ENCODE measurements around the gene ADPRS.

ADPRS gene, protein sequence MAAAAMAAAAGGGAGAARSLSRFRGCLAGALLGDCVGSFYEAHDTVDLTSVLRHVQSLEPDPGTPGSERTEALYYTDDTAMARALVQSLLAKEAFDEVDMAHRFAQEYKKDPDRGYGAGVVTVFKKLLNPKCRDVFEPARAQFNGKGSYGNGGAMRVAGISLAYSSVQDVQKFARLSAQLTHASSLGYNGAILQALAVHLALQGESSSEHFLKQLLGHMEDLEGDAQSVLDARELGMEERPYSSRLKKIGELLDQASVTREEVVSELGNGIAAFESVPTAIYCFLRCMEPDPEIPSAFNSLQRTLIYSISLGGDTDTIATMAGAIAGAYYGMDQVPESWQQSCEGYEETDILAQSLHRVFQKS

DNA sequence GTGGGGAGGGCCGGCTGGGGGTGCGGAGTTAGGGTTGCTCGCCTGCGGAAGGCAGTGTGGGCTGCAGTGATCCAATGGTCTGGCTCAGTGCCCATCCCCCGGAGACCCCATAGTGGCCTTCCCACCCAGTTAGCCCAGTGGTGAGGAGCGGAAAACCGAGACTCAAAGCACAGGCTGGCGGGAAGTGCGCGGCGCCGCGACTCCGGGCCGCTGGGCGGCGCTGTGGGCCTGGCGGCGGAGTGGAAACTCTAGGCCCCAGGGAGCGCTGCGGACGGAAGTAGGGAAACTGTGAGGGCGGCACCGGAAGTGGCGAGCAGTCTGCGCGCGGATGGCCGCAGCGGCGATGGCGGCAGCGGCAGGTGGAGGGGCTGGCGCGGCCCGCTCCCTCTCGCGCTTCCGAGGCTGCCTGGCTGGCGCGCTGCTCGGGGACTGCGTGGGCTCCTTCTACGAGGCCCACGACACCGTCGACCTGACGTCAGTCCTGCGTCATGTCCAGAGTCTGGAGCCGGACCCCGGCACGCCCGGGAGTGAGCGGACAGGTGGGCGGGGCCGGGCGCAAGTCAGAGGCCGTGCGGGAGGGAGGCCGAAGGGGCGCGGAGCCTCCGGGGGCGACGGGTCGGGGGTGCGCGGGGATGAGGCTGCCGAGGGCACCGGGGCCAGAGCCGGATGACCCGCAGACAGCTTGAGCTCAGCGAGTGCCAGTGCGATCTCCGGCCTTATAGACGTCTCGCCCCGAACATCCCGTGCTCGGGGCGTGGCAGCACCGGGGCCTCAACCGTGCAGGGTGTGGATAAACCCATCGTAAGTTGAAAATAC, at the start of gene ADPRS:
TSS of gene ADPRS (plus strand) at position 316 of the 816 bp plus-strand sequence. CDS start at position 329, 13 bp downstream.
- H3K4me3 ChIP-seq (replicated peaks; ENCODE audit: low read depth, low read length) = peak within 1 kb of the TSS; percentile 95
- TF ChIP-seq, protein P1, sequence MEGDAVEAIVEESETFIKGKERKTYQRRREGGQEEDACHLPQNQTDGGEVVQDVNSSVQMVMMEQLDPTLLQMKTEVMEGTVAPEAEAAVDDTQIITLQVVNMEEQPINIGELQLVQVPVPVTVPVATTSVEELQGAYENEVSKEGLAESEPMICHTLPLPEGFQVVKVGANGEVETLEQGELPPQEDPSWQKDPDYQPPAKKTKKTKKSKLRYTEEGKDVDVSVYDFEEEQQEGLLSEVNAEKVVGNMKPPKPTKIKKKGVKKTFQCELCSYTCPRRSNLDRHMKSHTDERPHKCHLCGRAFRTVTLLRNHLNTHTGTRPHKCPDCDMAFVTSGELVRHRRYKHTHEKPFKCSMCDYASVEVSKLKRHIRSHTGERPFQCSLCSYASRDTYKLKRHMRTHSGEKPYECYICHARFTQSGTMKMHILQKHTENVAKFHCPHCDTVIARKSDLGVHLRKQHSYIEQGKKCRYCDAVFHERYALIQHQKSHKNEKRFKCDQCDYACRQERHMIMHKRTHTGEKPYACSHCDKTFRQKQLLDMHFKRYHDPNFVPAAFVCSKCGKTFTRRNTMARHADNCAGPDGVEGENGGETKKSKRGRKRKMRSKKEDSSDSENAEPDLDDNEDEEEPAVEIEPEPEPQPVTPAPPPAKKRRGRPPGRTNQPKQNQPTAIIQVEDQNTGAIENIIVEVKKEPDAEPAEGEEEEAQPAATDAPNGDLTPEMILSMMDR (IDR thresholded peaks at IDR 0.05; ENCODE audit: insufficient read depth, low read length, poor library complexity, severe bottlenecking) = peak; percentile 93
- DNase-seq (ENCODE audit: extremely low read depth, insufficient read length) = peak; percentile 95
- no peaks in the 10 kb centered on the region for H3K27me3 ChIP-seq (replicated peaks; ENCODE audit: control insufficient read depth, insufficient read depth, low read length)
- H3K36me3 ChIP-seq (ENCODE audit: control insufficient read depth, insufficient read depth, low read length) = peaks cover 23% of the 10 kb centered on the region

DNA sequence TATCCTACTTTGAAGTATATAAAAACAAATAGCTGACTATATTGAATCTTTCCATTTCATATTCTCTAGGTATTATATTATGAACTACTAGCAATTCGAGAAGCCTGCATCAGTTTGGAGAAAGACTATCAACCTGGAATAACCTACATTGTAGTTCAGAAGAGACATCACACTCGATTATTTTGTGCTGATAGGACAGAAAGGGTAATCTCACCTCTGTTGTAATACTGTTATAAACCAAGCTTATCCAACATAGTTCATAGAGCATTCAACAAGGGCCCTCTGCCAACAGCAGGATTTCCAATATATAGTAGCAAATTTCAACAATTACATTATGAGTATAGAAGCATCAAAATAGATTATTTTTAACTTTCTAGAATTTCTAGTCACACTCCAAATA, 48.5 kb upstream of the ADPRS start:
- no peak for DNase-seq (ENCODE audit: extremely low read depth, insufficient read length)
- TF ChIP-seq, protein P1 (IDR thresholded peaks at IDR 0.05; ENCODE audit: insufficient read depth, low read length, poor library complexity, severe bottlenecking) = no peak
- Histone ChIP-seq H3K4me3 (replicated peaks; ENCODE audit: low read depth, low read length) (no peak overlapping the region), H3K27me3 (replicated peaks; ENCODE audit: control insufficient read depth, insufficient read depth, low read length) (no peaks in the 10 kb centered on the region), H3K36me3 (ENCODE audit: control insufficient read depth, insufficient read depth, low read length) (no peaks in the 10 kb centered on the region)

DNA sequence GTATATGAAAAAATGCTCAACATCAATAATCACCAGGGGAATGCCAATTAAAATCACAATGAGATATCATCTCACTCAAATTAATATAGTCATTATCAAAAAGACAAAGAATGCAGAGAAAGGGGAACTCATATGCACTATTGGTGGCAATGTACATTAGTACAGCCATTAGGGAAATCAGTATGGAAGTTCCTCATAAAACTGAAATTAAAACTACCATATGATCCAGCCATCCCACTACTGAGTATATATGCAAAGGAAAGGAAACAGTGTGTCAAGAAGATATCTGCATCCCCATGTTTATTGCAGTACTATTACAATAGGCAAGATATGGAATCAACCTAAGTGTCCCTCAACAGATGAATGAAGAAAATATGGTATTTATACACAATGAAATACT, 36.9 kb upstream of the ADPRS start:
- Histone ChIP-seq H3K4me3 (replicated peaks; ENCODE audit: low read depth, low read length) (no peak overlapping the region), H3K36me3 (ENCODE audit: control insufficient read depth, insufficient read depth, low read length) (no peaks in the 10 kb centered on the region; the same call in 1 of the 2 replicates), H3K27me3 (replicated peaks; ENCODE audit: control insufficient read depth, insufficient read depth, low read length) (no peaks in the 10 kb centered on the region)
- DNase-seq (ENCODE audit: extremely low read depth, insufficient read length) = no peak
- TF ChIP-seq, protein P1 (IDR thresholded peaks at IDR 0.05; ENCODE audit: insufficient read depth, low read length, poor library complexity, severe bottlenecking) = no peak

DNA sequence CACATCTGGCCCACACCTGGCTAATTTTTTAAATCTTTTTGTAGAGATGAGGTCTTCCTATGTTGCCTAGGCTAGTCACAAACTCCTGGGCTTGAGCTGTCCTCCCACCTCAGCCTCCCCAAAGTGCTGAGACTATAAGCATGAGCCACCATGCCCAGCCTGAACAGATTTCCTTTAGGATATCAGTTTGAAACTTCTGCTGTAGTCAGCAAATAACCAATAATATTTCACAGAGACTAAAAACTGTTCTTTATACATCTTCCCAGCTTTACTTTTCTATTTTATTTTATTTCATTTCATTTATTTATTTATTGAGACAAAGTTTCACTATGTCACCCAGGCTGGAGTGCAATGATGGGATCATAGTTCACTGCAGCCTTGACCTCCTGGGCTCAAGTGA, 34.7 kb upstream of the ADPRS start:
- Histone ChIP-seq H3K27me3 (replicated peaks; ENCODE audit: control insufficient read depth, insufficient read depth, low read length) (no peaks in the 10 kb centered on the region), H3K36me3 (ENCODE audit: control insufficient read depth, insufficient read depth, low read length) (no peaks in the 10 kb centered on the region), H3K4me3 (replicated peaks; ENCODE audit: low read depth, low read length) (no peak overlapping the region)
- no peak for DNase-seq (ENCODE audit: extremely low read depth, insufficient read length)
- TF ChIP-seq, protein P1 (IDR thresholded peaks at IDR 0.05; ENCODE audit: insufficient read depth, low read length, poor library complexity, severe bottlenecking) = no peak

DNA sequence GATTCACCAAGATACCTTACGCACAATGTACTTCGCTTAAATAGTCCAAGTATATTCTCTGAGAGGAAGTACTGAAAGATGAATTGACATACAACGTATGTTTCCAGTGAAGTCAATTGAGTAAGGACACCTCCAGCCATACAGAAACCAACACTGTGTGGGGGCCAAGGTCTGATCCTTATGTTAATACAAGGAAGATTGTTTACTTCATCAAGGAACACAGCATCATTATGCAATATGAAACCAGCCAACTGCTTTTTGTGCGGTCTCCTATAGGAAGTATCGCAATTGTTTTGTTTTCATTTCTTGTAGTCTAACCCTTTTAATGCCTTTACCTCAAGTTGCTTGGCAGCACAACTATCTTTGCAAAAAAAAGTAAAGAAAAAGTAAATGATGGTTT, 33.0 kb upstream of the ADPRS start:
- TF ChIP-seq, protein P1 (IDR thresholded peaks at IDR 0.05; ENCODE audit: insufficient read depth, low read length, poor library complexity, severe bottlenecking) = no peak
- no peaks in the 10 kb centered on the region for H3K36me3 ChIP-seq (ENCODE audit: control insufficient read depth, insufficient read depth, low read length)
- DNase-seq (ENCODE audit: extremely low read depth, insufficient read length) = no peak
- no peak overlapping the region for H3K4me3 ChIP-seq (replicated peaks; ENCODE audit: low read depth, low read length)
- H3K27me3 ChIP-seq (replicated peaks; ENCODE audit: control insufficient read depth, insufficient read depth, low read length) = no peaks in the 10 kb centered on the region
